Activated CD4-positive, alpha-beta T cell treated with anti-CD3 and anti-CD28 coated beads, Interleukin-10, Interleukin-2, amounts not matched to agents 100 ng/mL and 50 ng/mL, durations not matched to agents 16 hours and 8 hours (primary cell): ENCODE measurements around the gene MAP3K3.

ENCODE experiments used
- DNase-seq: peaks from one replicate; pipeline ENCODE4 v3.0.0-alpha.2; 2020

The MAP3K3 gene

DNA sequence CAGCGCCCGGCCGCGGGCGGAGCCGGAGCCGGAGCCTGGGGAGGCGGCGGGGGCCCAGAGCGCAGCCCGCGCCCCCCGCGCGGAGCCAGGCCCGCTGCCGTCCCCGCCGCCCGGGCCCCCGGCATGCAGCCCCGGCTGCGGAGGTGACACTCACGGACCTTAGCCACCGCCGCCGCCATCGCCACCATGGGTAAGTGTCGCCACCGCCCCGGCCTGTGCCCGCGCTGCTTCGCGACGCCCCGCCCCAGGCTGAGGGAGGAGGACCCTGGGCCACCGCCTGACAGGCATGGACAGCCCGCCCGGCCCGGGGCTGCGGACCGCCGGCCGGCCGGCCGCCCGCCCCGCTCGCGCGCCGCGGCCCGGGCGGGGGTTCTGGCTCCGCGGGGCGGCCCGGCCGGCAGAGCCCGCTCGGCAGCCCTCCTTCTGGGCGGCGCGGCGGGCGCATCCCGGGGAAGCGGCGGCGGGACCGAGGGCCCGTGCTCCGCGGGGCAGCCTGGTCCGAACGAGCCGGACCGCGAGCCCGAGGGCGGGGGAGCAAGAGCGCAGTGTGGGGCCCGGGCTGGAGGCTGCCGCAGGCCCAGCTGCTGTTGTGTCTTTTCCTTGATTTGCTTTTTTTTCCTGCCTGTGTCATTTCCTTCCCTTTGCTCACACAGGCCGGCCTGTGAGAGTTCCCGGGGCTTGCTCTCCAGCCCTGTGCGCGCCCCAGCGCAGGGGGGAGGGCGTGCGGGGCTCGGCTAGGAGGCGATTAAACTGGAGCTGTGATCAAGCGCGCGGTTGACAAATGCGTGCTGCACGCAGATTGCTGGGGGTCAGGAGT lies 565 bp downstream of the MAP3K3 start:
- DNase-seq = peak; percentile 68

DNA sequence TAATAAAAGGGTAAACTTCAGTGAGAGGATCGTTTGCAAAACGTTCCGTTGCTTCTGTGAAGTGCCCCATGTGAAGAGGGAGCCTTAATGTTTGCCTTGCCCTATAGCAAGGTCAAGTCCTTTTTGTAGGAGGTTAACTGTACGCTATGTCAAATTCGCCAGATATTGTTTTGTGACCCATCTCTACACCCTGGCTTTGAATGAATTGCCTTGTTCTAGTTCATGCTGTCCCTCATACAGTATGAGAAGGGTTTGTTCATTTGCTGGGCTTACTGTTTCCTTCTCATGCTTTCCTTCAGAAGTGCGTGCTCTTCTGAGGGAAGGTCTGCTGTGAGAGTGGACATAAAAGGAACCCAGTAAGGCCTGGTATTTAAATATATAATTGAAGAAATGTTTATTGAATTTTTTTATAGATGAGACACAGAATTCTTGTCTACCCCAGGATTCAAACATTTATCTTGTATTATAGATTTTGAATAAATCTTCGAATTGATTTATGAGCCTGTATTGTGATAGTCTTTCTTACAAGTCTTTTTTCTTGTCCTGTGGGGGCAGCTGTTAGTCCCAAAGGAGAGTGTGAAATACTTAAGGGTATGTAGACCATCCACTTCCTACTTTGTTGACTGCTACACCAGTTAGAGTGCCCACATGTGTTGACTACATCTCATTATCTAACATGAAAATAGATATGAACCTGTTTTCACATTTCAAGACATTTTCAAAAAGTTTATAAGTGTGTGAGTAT lies 1.7 kb downstream of the MAP3K3 start:
- no peak for DNase-seq

DNA sequence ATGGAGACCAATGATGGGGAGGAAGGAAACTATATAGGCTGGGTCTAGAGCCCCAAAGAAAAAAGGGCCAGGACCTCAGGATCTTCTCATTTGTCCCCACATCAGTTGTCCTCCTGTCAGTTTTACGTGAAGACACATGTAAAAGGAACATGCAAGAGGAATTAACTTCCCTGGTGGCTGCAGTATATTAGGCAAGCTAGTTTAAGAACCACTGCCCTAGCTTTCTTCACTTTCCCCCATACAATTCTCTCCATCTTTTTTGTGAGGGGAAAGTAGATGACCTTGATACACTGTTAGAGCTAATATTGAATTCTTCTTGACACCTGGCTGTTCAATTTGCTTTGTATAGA lies 2.3 kb downstream of the MAP3K3 start:
- no peak for DNase-seq

DNA sequence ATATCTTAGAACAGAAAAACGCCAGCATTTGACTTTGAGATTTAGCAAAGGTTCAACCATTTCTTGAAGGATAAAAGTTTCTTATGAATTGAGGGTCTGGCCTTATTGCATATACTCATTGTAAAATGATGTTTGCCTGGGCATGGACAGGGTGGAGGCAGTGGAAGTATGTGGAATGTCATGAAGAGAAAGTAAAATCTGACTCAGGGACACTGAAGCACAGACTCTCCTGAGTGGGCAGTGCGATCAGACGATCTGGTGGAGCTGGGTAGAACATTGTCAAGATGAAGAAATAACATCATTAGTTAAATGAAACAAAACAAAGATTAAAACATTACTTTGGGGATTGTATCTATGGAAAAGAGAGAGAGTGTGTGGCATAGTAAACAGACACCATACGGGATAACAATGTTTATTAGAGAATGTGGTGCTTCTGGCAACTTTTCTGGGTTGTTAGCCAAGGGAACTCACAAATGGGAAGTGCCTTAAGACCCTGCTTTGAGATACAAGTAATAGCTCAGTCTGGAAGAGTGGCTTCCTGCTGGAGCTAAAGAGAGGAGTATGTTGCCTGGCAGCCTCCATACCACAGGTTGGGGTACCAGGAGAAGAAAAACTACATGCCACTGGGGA lies 4.4 kb downstream of the MAP3K3 start:
- no peak for DNase-seq

DNA sequence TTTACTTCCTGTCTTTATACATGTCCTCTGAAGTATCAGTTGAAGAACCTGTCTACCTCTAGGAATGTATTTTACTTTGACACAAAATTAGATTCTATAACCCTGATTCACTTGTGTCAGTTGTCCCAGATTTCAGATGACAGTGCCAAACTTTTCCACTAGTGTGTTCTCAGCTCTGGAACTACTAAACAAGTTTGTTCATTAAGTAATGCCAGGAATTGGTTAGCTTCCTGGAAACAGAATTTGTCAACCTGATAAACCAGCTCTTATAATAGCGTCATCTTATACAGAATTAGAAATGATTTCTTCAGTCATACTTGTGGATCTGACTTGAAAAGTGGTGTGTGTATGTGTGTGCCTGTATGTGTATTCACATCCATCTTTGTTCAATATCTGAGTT lies 7.4 kb downstream of the MAP3K3 start:
- no peak for DNase-seq

DNA sequence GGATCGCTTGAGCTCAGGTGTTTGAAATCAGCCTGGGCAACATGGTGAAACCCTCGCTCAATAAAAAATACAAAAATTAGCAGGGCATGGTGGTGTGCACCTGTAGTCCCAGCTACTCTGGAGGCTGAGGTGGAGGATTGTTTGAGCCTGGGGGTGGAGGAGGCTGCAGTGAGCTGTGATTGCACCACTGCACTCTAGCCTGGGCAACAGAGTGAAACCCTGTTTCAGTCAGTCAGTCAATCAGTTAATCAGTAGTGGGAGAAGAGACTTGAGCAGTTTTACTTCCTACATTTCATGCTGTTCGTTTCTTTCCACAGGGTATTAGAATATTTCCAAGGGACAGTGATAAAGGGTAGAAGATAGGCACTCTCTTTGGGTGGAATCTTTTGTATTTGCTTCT lies 8.8 kb downstream of the MAP3K3 start:
- DNase-seq = no peak

DNA sequence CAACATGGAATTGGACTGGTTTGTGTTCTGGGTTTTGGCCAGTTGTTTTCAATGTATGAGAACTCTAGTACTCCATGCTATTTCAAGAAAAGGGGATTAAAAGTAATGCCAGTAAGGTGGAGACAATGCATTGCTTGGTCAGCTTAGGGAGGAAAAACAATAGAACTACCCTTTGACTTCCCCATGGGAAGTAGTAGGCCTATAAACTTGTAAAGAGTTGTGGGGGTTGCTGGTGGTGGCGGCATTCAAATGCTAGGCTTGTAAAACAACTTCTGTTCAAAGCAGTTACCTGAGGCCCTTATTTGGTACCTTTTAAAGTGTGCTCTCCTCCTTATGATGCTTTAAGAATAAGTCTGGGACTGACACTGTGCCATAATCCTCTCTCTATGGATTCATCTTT lies 9.4 kb downstream of the MAP3K3 start:
- no peak for DNase-seq

DNA sequence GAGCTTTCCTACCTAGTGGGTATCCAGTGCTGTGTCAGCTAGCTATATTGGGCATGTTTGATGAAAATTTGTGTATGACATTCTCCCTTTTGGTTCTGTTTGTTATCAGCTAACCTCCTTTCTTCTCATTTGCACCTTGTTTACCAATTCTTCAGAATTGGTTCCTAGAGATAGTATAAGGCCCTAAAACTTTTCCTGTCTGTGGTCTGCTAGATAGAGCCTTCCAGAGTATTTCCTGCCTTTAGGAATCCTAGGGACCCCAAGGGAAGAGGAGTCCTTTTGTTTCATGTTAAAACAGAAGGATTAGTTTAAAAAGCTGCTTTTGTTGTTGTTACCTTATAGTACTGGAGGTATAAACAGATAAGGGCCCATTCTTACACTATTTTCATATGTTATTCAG lies 11.5 kb downstream of the MAP3K3 start:
- no peak for DNase-seq

DNA sequence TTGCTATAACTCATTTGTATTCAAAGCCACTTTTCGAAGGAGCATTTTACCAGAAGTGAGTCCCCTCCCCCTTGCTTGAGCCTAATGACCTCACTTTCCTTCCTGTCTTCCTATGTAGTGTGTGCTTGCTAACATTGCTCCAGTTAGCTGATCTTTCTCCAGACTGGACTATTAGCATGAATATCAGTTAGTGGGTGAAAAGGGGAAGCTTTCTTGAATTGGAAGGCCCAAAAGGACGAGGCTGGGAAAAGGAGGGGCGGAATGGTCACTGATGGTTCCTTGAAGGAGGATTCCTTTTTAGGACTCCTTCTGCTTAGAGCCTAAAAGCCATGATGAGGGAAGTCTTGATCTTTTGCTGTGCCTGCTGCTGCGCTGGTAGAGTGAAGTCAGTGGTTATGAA lies 11.9 kb downstream of the MAP3K3 start:
- no peak for DNase-seq

DNA sequence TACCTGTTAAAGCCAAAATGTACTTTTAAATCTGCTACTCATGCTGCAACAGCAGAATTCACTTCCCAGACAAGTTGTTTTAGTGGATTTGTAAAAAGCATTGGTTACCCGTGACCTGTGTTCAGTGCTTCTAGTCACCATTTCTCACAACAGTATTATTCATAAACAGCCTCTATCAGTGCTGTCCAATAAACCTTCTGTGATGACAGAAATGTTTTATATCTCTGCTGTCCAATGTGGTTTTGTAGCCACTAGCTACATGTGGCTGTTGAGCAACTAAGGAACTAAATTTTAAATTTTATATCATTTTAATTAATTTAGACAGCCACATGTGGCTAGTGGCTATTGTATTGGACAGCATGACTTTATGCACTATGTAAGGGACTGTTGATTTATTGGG lies 12.6 kb downstream of the MAP3K3 start:
- no peak for DNase-seq

DNA sequence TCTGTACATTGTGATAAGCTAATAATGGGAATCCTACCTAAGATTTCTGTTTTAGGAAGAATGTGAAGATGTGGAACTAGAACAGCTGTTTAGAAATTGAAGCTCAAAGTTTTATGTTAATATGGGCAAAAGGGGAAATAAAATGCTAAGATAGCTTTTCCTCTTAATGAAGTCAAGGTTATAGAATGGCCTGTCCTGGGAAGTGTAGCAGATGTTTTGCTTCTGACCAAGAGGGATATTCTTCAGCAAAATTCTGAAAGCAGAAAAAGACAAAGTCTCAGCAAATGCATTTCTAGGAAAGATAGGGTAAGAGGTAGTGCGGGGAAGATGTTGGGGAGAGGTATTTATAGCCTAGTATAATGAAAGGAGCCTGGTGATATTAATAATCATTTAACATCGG lies 13.1 kb downstream of the MAP3K3 start:
- DNase-seq = no peak

DNA sequence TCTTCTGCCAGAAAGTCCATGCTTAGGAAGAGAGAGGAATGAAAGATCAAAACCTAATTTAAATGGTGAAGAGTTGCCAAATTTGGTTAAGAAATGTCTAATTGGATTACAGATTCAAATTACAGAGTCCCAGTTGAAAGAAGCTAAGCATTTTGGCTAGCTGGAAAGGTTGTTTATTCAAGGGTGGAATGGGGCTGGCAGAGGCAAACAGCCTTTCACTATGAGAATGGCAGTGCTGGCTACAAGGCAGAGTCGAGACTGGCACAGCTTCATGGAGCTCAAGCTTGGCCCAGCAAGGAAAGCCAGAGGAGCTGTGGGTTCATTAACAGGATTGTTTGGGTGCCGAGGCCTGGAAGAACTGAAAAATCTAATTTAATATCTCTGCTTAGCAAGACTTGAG lies 13.6 kb downstream of the MAP3K3 start:
- DNase-seq = no peak

DNA sequence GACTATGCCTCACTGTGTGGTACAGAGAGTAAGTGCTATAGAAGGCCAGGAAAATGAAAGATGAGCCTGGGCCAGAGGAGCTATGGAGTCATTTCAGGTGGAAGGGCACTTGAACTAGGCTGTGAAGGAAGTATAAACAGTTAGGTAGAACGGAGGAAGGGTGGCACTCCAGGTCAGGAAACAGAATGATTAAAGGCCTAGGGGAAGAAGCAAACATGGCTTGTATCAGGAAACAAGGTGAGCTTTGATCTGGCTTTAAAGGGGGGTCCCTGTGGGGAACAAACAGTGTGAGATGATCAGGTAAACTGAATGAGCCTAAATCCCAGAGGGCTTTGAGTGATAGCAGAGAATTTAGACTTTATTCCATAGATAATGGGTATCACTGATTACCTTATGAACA lies 16.9 kb downstream of the MAP3K3 start:
- no peak for DNase-seq

DNA sequence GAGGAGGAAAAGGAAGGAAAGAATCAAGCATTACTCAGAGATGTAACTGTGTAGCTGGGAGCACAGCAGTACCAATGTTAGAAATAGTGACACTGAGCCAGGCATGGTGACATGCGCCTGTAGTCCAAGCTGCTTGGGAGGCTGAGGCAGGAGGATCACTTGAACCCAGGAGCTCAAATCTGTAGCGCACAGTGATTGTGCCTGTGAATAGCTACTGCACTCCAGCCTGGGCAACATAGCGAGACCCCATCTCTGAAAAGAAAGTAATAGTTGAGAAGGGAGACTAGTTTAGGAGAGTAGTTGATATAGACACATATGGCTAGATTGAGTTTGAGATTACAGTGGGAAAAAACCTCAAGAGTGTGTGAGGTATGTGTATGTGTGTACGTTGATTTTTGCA lies 17.8 kb downstream of the MAP3K3 start:
- no peak for DNase-seq

DNA sequence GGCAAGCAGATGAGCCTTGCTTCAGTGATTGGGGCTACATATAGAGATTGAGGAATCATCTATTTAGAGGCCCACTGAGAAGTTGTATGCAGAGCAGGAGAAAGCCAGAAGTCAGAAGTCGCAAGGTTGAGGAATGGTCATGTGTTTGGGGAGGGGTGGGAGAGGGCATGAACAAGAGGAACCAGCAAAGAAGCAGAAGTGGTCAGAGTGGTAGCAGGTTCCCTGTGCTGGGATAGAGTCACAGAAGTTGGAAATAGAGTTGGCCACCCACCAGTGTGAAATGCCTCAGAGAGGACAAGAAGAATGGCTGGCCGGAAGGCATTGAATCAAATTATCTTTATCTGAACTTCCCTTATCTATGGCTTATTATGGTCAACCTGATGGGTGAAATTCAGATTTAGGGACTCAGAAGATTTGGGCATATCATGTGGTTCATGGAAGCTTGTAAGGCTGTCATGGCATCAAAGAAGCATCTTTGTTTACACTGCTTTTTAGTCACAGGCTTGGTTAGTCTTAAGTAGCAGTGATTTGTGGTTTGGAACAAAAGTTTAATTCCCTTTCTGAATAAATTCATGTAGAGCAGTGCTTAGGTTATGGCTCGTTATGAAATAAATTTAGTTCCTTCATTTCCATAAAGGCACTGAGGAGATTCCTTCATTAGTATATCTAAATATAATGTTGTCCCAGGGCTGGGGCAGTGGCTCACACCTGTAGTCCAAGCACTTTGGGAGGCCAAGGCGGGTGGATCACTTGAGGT lies 19.7 kb downstream of the MAP3K3 start:
- no peak for DNase-seq

DNA sequence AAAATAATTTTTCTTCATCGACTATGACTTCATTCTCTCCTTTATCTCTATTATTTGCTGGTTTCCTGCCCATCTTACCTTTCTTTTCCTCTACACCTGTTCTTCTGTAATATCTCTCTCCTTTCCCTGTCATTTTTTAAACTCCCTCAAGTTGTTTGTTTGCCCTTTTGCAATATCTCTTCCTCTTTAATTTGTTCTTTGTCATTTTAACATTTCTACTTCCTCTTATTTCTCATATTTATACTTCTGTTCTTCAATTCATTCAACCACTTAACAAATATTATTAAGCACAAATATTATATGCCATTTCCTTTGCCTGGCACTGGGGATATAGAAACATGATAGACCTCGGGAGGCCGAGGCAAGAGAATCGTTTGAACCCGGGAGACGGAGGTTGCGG lies 22.6 kb downstream of the MAP3K3 start:
- no peak for DNase-seq

DNA sequence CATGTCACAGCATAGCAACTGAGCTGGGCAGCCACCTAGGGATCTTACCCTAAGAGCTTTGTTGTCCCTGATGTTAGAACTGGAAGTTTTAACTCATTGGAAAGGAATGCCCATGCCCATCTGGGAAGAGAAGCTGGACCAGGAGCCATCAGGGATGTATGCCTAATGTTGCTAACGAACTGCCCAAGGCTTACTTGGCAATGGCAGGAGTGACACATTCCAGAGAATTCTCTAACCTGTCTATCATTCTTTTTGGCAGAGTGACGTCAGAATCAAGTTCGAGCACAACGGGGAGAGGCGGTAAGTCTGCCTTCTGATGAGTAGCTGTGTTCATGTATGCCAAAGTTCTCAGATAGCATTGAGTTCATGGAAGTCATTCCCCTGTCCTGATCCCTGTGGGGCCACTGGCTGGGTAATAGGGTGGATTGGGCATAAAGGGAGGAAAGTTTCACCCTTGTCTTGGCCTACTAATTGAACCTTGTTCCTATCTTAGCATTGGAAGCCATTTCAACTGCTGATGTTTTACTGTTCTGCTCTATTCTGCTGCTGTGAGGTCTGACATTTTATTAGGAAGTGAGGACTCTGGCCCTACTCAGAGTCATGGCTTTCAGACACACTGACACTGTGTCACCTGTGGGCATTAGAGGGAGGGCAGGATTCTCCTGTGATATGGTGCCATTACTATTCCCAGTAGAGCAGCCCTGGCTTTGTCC lies 23.7 kb downstream of the MAP3K3 start:
- DNase-seq = no peak

DNA sequence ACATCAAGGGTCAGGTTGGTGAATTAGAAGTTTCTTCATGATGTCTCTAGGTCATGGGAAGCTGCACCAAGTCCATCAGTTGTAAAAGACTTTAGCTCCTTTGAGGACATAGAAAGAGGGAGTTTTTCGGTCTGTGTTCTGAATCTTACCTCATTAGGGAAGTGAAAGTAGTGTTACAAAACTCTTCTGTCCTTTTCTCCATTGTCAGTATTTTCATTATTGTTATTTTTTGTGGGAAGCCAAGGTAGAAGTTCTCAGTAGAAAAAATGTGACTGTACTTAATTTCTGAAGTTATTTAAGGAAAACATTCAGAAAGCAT lies 24.2 kb downstream of the MAP3K3 start:
- no peak for DNase-seq

DNA sequence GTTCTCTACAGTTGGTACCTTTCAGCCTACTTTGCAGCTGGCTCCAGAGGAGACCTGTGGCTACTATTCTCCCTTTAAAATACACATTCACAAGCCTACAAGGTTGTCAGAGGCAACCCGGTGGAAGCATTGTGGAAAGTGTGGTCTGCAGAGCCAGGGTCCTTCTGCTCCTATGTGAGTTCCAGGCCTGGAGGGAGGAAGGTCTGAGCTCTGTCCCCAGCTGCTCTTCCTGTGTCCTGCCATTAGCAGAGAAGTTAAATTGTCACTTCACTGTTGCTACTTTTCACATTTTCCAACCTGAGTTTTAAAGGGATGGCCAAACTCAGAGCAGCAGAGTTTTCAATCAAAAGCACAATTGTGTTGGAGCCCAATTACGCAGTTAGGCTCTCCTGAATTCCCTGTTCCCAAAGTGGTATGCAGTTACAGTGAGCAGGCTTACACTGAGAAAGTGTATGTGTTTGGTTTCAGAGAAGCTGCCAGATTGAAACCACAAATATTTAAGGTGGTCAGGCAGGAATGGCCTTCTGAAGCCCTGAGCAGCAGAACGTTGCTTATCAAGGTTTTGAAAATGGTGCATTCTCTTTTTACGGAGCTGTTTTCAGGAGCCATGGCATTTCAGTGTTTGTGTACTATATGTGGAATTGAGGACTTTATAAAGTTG lies 25.0 kb downstream of the MAP3K3 start:
- DNase-seq = no peak

DNA sequence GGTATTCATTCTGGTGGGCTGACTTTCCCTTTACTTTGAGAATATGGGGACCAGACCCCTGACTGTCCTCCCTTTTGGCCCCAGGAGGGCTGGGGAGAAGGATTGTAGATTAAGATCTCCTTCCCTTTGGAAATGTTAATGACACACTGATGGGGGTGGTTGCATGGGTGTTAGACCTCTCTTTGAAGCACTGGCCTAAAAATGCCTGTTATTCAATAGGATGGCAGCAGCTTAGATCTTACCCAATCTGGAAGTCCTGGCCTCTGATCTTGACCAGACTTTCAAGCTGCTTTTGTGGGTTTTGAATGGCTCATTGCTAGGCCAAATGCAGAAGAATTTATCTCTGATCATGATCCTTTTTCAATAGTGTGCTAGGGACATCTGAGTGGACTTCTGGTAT lies 25.7 kb downstream of the MAP3K3 start:
- no peak for DNase-seq

DNA sequence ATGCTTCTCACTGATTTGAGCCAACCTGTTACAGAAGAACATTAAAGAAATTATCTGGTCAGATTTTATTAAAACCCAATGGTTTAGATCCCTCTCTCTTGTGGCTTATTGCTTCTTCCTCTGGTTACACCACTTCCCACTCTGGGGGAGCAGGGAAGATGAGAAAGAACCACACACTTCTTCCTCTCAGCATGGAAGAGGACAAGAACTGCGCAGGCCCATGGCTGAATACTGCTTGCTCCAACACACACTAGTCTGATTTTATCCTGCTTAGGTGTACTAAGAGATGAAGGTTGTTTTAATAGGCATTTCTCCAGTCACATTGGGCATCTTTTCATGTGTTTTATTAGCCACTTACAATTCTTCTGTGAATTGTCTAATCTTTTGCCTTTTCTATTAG lies 27.6 kb downstream of the MAP3K3 start:
- no peak for DNase-seq

DNA sequence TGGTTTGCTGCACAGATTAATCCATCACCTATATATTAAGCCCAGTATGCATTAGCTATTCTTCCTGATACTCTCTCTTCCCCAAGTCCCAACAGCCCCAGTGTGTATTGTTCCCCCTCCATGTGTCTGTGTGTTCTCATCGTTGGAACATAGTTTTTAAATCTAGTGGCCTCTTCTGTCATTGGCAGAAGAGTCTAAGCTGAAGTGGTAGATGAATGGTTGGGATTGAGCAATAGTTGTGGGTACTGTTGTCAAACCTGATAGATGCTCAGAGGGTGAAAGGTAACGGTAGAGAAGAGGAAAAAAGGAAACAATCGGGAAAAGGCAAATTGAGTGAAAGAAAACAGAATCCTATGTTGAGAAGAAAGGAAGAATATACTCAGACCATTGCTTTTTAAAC lies 29.9 kb downstream of the MAP3K3 start:
- no peak for DNase-seq

DNA sequence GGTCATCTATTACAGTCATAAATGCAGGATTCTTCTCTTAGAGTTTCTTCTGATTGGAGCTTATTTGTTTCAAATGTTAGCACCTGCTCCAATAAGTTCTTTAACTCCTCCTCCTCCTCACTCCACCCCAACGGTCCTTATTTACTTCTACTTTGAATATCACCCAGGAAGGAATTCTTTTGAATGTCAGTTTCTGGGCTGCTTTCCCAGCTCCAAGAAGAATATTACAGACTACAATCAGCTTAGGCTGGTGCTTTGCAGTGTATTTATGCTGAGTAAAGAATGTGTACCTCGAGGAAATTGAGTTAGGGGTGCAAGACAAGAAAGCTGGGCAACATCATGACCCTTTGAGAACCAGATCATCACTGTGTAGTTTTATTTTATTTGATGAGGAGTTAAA lies 30.8 kb downstream of the MAP3K3 start:
- no peak for DNase-seq
